Measurements from ENCODE around the gene SMYD3.

The SMYD3 gene

DNA sequence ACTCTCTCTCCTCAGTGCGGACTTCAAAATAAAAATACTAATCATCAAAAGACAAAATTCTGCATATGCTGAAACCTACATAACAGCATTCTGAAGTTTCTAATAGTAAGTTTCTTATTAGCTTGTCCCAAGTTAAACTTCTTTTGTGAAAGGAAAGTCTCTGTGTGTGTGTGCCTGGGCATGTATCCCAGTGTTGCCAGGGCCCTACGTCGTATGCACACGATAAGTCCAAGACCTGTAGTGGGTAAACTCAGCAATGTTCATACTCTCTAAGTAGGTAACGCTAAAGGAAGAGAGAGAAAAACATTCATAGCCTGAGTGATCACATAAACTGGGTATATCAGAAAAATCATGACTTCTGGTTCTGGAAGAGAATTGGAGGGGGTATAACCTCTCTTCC is 465.7 kb downstream of the SMYD3 start:
- no peak for DNase-seq (ENCODE audit: low read depth)
- TF ChIP-seq, protein P1, sequence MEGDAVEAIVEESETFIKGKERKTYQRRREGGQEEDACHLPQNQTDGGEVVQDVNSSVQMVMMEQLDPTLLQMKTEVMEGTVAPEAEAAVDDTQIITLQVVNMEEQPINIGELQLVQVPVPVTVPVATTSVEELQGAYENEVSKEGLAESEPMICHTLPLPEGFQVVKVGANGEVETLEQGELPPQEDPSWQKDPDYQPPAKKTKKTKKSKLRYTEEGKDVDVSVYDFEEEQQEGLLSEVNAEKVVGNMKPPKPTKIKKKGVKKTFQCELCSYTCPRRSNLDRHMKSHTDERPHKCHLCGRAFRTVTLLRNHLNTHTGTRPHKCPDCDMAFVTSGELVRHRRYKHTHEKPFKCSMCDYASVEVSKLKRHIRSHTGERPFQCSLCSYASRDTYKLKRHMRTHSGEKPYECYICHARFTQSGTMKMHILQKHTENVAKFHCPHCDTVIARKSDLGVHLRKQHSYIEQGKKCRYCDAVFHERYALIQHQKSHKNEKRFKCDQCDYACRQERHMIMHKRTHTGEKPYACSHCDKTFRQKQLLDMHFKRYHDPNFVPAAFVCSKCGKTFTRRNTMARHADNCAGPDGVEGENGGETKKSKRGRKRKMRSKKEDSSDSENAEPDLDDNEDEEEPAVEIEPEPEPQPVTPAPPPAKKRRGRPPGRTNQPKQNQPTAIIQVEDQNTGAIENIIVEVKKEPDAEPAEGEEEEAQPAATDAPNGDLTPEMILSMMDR (IDR thresholded peaks at IDR 0.05; ENCODE audit: insufficient read depth, low read depth, low read length, missing control alignments), result no peak
- no peak overlapping the region for H3K4me3 ChIP-seq (ENCODE audit: low read depth, low read length)

DNA sequence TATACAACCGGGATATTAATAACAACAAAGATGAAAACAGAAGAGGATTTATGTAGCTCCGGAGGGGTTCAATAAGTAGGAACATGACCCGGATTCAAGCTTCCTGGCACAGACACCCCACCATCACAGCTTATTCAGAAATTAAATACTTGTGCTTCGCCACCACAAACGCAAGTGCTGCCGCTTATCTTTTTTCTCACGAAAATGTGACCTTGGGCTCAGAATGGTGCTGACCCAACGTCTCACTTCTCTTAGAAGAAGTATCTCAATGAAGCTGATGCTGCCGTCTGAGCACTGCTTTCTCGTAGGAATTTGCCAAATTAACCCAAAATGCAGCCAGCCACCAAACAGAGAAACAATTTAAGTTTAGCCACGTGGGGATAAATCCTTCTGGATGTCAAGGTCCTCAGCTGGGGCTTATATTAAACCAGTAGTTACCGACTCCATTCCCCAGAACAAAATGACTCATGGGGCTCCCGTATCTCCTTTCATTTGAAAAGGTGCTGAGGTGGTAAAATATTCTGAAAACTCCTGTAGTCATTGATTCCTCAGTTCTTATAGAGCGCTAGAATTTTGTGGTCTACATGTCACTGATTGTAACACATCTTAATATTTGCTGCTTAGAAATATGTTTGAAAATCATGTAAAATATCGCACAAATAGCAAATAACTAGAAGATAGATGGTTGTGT is 466.7 kb downstream of the SMYD3 start:
- no peak for DNase-seq (ENCODE audit: low read depth)
- no peak overlapping the region for H3K4me3 ChIP-seq (ENCODE audit: low read depth, low read length)
- TF ChIP-seq, protein P1 (IDR thresholded peaks at IDR 0.05; ENCODE audit: insufficient read depth, low read depth, low read length, missing control alignments), result no peak

DNA sequence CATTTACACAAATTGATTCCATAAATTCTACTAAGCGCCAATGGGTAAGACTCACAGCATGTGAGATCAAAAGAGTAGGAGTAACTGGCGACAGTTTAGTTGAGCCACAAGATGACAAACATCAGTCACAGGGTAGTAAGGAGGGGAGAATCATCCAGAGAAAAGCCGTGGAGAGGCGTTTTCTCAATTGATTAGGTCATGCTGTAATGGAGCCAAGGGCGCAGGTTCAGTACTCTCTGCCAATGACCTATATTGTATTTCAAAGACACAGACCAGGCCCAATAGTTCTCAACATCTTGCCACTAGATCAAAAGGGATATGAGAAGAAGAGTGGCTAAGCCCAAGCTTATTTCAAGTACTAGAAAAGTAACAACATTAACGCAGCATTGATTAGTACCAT is 467.5 kb downstream of the SMYD3 start:
- no peak for DNase-seq (ENCODE audit: low read depth)
- TF ChIP-seq, protein P1 (IDR thresholded peaks at IDR 0.05; ENCODE audit: insufficient read depth, low read depth, low read length, missing control alignments), result no peak
- H3K4me3 ChIP-seq (ENCODE audit: low read depth, low read length), result no peak overlapping the region

DNA sequence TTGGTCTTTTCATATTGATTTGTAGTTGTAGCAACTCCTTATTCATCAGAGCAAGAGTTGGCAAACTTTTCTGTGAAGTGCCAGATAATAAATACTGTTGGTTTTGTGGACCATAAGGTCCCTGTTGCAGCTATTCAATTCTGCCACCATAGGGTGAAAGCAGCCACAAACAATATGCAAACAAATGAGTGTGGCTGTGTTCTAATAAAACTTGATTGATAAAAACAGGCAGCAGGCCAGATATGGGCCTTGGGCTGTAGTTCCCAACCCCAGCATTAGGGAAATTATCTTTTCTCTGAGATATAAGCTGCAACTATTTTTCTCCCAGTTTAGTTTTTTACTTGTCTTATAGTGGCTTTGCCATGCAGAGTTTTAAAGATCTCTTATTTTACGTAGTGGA is 469.2 kb downstream of the SMYD3 start:
- DNase-seq (ENCODE audit: low read depth), result no peak
- TF ChIP-seq, protein P1 (IDR thresholded peaks at IDR 0.05; ENCODE audit: insufficient read depth, low read depth, low read length, missing control alignments), result no peak
- H3K4me3 ChIP-seq (ENCODE audit: low read depth, low read length), result no peak overlapping the region

DNA sequence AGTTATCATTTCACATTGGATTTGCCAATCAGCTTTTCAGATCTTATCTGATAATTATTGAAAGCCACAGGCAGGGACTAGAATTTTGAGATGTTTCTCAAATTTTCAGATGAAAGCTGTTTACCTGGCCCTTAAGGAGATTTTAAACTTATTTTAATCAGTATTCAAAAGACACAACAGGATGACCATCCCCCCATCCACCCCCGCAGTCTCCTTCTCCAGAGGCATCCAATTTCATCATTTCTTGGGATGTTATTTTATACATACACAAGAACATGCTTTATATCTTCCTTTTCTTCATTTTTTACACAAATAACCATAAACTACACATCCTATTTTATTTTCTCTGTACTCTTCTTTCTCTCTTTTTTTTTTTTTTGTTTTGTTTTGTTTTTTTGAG is 470.9 kb downstream of the SMYD3 start:
- TF ChIP-seq, protein P1 (IDR thresholded peaks at IDR 0.05; ENCODE audit: insufficient read depth, low read depth, low read length, missing control alignments), result no peak
- no peak for DNase-seq (ENCODE audit: low read depth)
- H3K4me3 ChIP-seq (ENCODE audit: low read depth, low read length), result no peak overlapping the region

DNA sequence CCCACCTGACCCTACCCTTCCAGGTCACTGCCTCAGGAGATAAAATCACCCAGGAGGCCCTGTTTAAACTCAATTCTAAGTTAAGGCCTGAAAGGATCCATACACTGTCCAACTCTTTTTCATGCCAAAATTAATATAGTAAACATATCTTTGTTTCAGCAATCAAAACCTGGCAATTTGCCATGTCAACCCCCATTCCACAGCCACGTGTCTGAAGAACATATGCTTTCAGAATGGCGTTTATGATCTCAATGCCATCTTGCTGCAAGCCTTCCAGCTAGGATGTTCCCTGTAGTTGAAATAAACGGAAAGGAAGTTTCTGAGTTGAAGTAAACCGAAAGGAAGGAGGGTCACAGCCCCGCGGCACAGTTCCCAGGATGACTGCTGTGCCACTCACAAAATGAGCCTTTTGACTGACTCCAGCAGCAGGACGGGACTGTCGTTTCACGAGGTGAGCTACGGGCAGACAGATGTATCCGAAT is 472.0 kb downstream of the SMYD3 start:
- no peak overlapping the region for H3K4me3 ChIP-seq (ENCODE audit: low read depth, low read length)
- no peak for DNase-seq (ENCODE audit: low read depth)
- TF ChIP-seq, protein P1 (IDR thresholded peaks at IDR 0.05; ENCODE audit: insufficient read depth, low read depth, low read length, missing control alignments), result no peak

DNA sequence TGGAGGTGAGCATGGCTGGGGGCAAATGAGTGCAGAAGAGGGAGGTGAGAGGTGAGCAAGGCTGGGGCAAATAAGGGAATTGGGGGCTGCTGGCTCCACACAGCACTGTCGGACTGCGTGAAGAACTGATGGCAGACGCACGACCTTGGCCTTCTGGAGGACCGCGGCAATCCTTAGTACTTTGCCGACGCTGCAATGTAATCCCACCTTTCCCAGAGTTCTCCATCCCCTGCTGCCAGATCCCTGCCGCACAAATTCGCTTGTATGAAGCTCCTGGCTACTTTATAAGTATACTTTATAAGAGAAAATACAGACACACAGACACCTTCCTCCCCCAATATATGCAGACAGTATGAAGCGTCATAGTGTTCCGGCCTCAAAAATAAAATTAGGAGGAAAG is 472.4 kb downstream of the SMYD3 start:
- TF ChIP-seq, protein P1 (IDR thresholded peaks at IDR 0.05; ENCODE audit: insufficient read depth, low read depth, low read length, missing control alignments), result no peak
- H3K4me3 ChIP-seq (ENCODE audit: low read depth, low read length), result no peak overlapping the region
- no peak for DNase-seq (ENCODE audit: low read depth)
